GM12878 (cell line): Measurements from ENCODE around the gene TESK2. TPM values are rescaled to one million over a fixed set of nuclear protein-coding genes. Genes with fewer than 3 reads are reported as not detected.

Source experiments
- ATAC-seq: fragments of 200-7000 bp; cut with Tn5 transposase; 3 replicates; pipeline ENCODE4 v1.9.1; 2020; ENCODE audit warnings: mild to moderate bottlenecking, moderate library complexity
- BruUV-seq: library from RNA; stranded (reverse); fragments of 400-500 nt; replicated peaks from 2 replicates; lab custom pipeline; 2021; lab: Mats Ljungman, UMichigan
- CTCF ChIA-PET: fragments of 300-600 bp; sonication (Branson Sonifier 250); formaldehyde crosslinking; extraction: SDS; loops from one replicate; lab custom pipeline; 2021; ENCODE audit warnings: inconsistent platforms; lab: Yijun Ruan, JAX
- POLR2A ChIA-PET: fragments of 350-600 bp; formaldehyde crosslinking; extraction: SDS; loops from one replicate; lab custom pipeline; 2021; ENCODE audit warnings: inconsistent platforms; lab: Charles Lee
- RAD21 ChIA-PET: fragments of 300-600 bp; sonication (Branson Sonifier 250); formaldehyde crosslinking; loops from one replicate; lab custom pipeline; 2023; ENCODE audit warnings: antibody characterized with exemption; ENCODE audit not compliant: unreplicated experiment; lab: Charles Lee
- SMC1A ChIA-PET: fragments of 300-600 bp; sonication (Branson Sonifier 250); formaldehyde crosslinking; loops from one replicate; lab custom pipeline; 2023; ENCODE audit not compliant: unreplicated experiment, uncharacterized antibody; lab: Charles Lee
- DNase-seq: peaks from one replicate; pipeline ENCODE4 v3.0.0-alpha.2; 2011; ENCODE audit warnings: low read depth, low spot score
- FAIRE-seq: peaks from 3 replicates; lab custom pipeline; 2011; peaks lifted over from hg19 to GRCh38; lab: Jason Lieb, UNC
- H2AFZ ChIP-seq: 2 replicates; pipeline ENCODE4 v1.6.0; 2011; ENCODE audit warnings: low read depth, low read length, control low read depth; ENCODE audit not compliant: control insufficient read depth
- H3K27ac ChIP-seq: 2 replicates; pipeline ENCODE4 v1.5.1; 2011; ENCODE audit warnings: control low read depth; ENCODE audit not compliant: control insufficient read depth, insufficient read depth
- H3K27me3 ChIP-seq, 2 experiments: replicated peaks in 1 of 2; 2 replicates each; pipeline versions ENCODE4 v1.6.0 to v1.6.1; 2011; ENCODE audit warnings: low read length in 1 of 2; ENCODE audit not compliant: control insufficient read depth in 2 of 2, insufficient read depth in 2 of 2
- H3K36me3 ChIP-seq, 2 experiments: 2 replicates each; pipeline ENCODE4 v1.5.1; 2011; ENCODE audit warnings: low read length in 1 of 2; ENCODE audit not compliant: control insufficient read depth in 2 of 2, insufficient read depth in 2 of 2
- H3K4me1 ChIP-seq: 2 replicates; pipeline ENCODE4 v1.6.1; 2011; ENCODE audit warnings: mild to moderate bottlenecking, low read length, moderate library complexity, mixed read lengths; ENCODE audit not compliant: control insufficient read depth, insufficient read depth
- H3K4me2 ChIP-seq: 2 replicates; pipeline ENCODE4 v1.6.0; 2011; ENCODE audit warnings: control low read depth; ENCODE audit not compliant: control insufficient read depth, insufficient read depth
- H3K4me3 ChIP-seq: fragments of 200-600 bp; sonication (generic); 2 replicates; pipeline ENCODE4 v1.5.1; 2016
- H3K79me2 ChIP-seq: 2 replicates; pipeline ENCODE4 v1.6.0; 2011; ENCODE audit warnings: low read length; ENCODE audit not compliant: control insufficient read depth, insufficient read depth
- H3K9ac ChIP-seq: 2 replicates; pipeline ENCODE4 v1.8.0; 2011; ENCODE audit warnings: low read length, control low read depth, mixed read lengths; ENCODE audit not compliant: control insufficient read depth, insufficient read depth
- H3K9me3 ChIP-seq: replicated peaks from 3 replicates; pipeline ENCODE4 v1.5.1; 2011; ENCODE audit warnings: mild to moderate bottlenecking, low read length; ENCODE audit not compliant: control insufficient read depth, insufficient read depth
- H4K20me1 ChIP-seq: 2 replicates; pipeline ENCODE4 v1.6.0; 2011; ENCODE audit not compliant: control insufficient read depth, insufficient read depth
- EP300 ChIP-seq, 2 experiments: fragments of 150-350 bp in 1 of 2; IDR thresholded peaks; 2 replicates each; pipeline ENCODE4 v1.6.1; 2011 to 2012; ENCODE audit warnings: low read depth in 2 of 2, low read length in 2 of 2, borderline replicate concordance in 1 of 2, improper control_type of control experiment in 1 of 2, inconsistent platforms in 1 of 2; ENCODE audit not compliant: control insufficient read depth in 1 of 2
- FOXM1 ChIP-seq: IDR thresholded peaks from 2 replicates; pipeline ENCODE4 v1.6.1; 2012; ENCODE audit warnings: low read depth, mild to moderate bottlenecking, inconsistent platforms, low read length, moderate library complexity
- HSF1 ChIP-seq: fragments of 150-350 bp; IDR thresholded peaks from 2 replicates; pipeline ENCODE4 v1.6.1; 2014; ENCODE audit warnings: mild to moderate bottlenecking, low read depth, low read length
- LARP7 ChIP-seq: fragments of 450-650 bp; IDR thresholded peaks from 2 replicates; pipeline ENCODE4 v1.6.1; 2017; ENCODE audit warnings: mild to moderate bottlenecking
- MAX ChIP-seq: IDR thresholded peaks from 2 replicates; pipeline ENCODE4 v1.6.1; 2012; ENCODE audit warnings: low read depth, low read length, improper control_type of control experiment
- MEF2B ChIP-seq: fragments of 450-650 bp; IDR thresholded peaks from 2 replicates; pipeline ENCODE4 v1.6.1; 2018; ENCODE audit warnings: mild to moderate bottlenecking, moderate library complexity; ENCODE audit not compliant: partially characterized antibody, poor library complexity, severe bottlenecking
- NFXL1 ChIP-seq: fragments of 450-650 bp; IDR thresholded peaks from 2 replicates; pipeline ENCODE4 v1.6.1; 2017; ENCODE audit warnings: antibody characterized with exemption, mild to moderate bottlenecking, borderline replicate concordance
- PAX5 ChIP-seq: IDR thresholded peaks from 2 replicates; pipeline ENCODE4 v1.6.1; 2011; ENCODE audit warnings: low read depth, low read length, borderline replicate concordance
- SREBF1 ChIP-seq: IDR thresholded peaks from 2 replicates; pipeline ENCODE4 v1.6.1; 2012; ENCODE audit warnings: mild to moderate bottlenecking, low read length
- WRNIP1 ChIP-seq: IDR thresholded peaks from 2 replicates; pipeline ENCODE4 v1.6.1; 2011; ENCODE audit warnings: low read depth, low read length, improper control_type of control experiment, borderline replicate concordance
- YBX1 ChIP-seq: fragments of 450-650 bp; IDR thresholded peaks from 2 replicates; pipeline ENCODE4 v1.6.1; 2016; ENCODE audit warnings: antibody characterized with exemption
- ZBTB33 ChIP-seq: fragments of 450-650 bp; IDR thresholded peaks from 2 replicates; pipeline ENCODE4 v1.6.1; 2017; ENCODE audit warnings: mild to moderate bottlenecking
- ZBTB40 ChIP-seq: fragments of 450-650 bp; IDR thresholded peaks from 2 replicates; pipeline ENCODE4 v1.6.1; 2016; ENCODE audit warnings: mild to moderate bottlenecking, moderate library complexity, borderline replicate concordance
- ZZZ3 ChIP-seq: IDR thresholded peaks from 2 replicates; pipeline ENCODE4 v1.6.1; 2011; ENCODE audit warnings: low read depth; ENCODE audit not compliant: control insufficient read depth, insufficient read length
- WGBS: methylation state at CpG from one replicate; pipeline ENCODE4 v1.1.6; 2016; ENCODE audit warnings: low lambda C conversion rate; ENCODE audit not compliant: insufficient replicate concordance, insufficient coverage; ENCODE audit errors: missing lambda C conversion rate; 5-methylcytosine and 5-hydroxymethylcytosine counted together
- in situ Hi-C: fragments of 300-500 bp; cut with MboI; formaldehyde crosslinking; loops from 9 replicates; pipeline ENCODE4 v1.14.3; 2018; ENCODE audit warnings: mixed read lengths
- intact Hi-C: fragments of 100-400 bp; cut with micrococcal nuclease; formaldehyde crosslinking; loops from one replicate; pipeline ENCODE4 v1.14.2; 2022; ENCODE audit not compliant: unreplicated experiment
- polyA plus RNA-seq, 11 experiments: library from polyadenylated mRNA; depleted of rRNA in 4 of 11; unstranded in 6 of 11; stranded (reverse) in 5 of 11; fragments of >200 nt; fragmentation: Nextera tagmentation in 4 of 11; fragmentation: Illumina TruSeq in 1 of 11; extraction: Ambion mirVana in 4 of 11; extraction: Trizol in 1 of 11; gene quantifications; 1 replicate in 1 of 11; 2 replicates in 10 of 11; pipeline versions ENCODE4 v1.2.1 to v1.2.3, GENCODE V29; 2011 to 2016; ENCODE audit warnings: inconsistent platforms in 2 of 11, missing spikeins in 2 of 11, low read depth in 1 of 11
- total RNA-seq, 4 experiments: library from RNA; depleted of rRNA in 3 of 4; stranded (reverse); fragments of >200 nt in 3 of 4; fragmentation: Illumina TruSeq in 1 of 4; extraction: Trizol in 1 of 4; gene quantifications; 2 replicates each; pipeline versions ENCODE4 v1.2.1 to v1.2.3, GENCODE V29; 2013 to 2021

Gene TESK2
- total and polyA plus RNA-seq, 10 of the 15 experiments (the other 5 are each of a cell fraction or from before 2014, with no cell fraction given), result 2.2 to 10.0 (median 5.7) TPM

- TF ChIP-seq EP300 (IDR thresholded peaks at IDR 0.05; ENCODE audit: borderline replicate concordance in 1 of 2, control insufficient read depth in 1 of 2, low read depth in 2 of 2, low read length in 2 of 2), result no peak
Measured at GRCh38 chr1:45405636-45406035, 85.3 kb downstream of the TESK2 start (continued).

GRCh38 chr1:45403718-45404117 is 87.2 kb downstream of the TESK2 start:
- no peaks in the 10 kb centered on the region for H3K27me3 ChIP-seq
- POLR2A ChIA-PET, result no interaction called here
- WGBS, result no CpG with 5 or more reads among the region's 1 CpG
- H3K27ac ChIP-seq, result no peak overlapping the region
- RAD21 ChIA-PET, result no interaction called here
- FAIRE-seq, result no peak
- intact Hi-C loops, result no loop called here
- H2AFZ ChIP-seq, result no peak overlapping the region
- no peaks in the 10 kb centered on the region for H3K36me3 ChIP-seq
- no peaks in the 10 kb centered on the region for H3K4me1 ChIP-seq
- no peak for ATAC-seq
- in situ Hi-C loops, result no loop called here
- SMC1A ChIA-PET, result interaction anchor here (0.7 to 2.0 kb wide), 4 partner anchors 12 to 87 kb away, joined by 3 to 4 read pairs (median 3); partner anchors contain the start of gene TESK2
- CTCF ChIA-PET, result no interaction called here
- H4K20me1 ChIP-seq, result no peaks in the 10 kb centered on the region
- no peak overlapping the region for H3K4me2 ChIP-seq
- no peaks in the 10 kb centered on the region for H3K79me2 ChIP-seq
- no TSS peak for BruUV-seq
- H3K9ac ChIP-seq, result no peak overlapping the region
- no peak for DNase-seq
- H3K4me3 ChIP-seq, result no peak overlapping the region
- no peaks in the 10 kb centered on the region for H3K9me3 ChIP-seq
- TF ChIP-seq NFXL1, result no peak
- no peak for TF ChIP-seq FOXM1
- TF ChIP-seq YBX1, result no peak
- no peak for TF ChIP-seq SREBF1
- no peak for TF ChIP-seq PAX5
- no peak for TF ChIP-seq HSF1
- no peak for TF ChIP-seq MEF2B
- no peak for TF ChIP-seq ZBTB33
- no peak for TF ChIP-seq ZBTB40
- TF ChIP-seq MAX, result no peak
- TF ChIP-seq LARP7, result no peak
- TF ChIP-seq ZZZ3, result no peak
- no peak for TF ChIP-seq WRNIP1
